Brain microvascular endothelial cell (primary cell): ENCODE results near the gene CERS6.

Experiments
- DNase-seq: peaks from one replicate; pipeline ENCODE4 v3.0.0-alpha.2; 2020
- H3K27ac ChIP-seq: fragments of 250-450 bp; sonication (Bioruptor Pico); 2 replicates; pipeline ENCODE4 v1.5.1; 2020; ENCODE audit warnings: mild to moderate bottlenecking, moderate library complexity
- H3K27me3 ChIP-seq: fragments of 250-450 bp; sonication (Bioruptor Pico); replicated peaks from 2 replicates; pipeline ENCODE4 v1.5.1; 2020; ENCODE audit warnings: mild to moderate bottlenecking
- H3K36me3 ChIP-seq: fragments of 250-450 bp; sonication (Bioruptor Pico); replicated peaks from 2 replicates; pipeline ENCODE4 v1.5.1; 2020; ENCODE audit warnings: mild to moderate bottlenecking
- H3K4me3 ChIP-seq: 2 replicates; pipeline ENCODE4 v1.5.1; 2011; ENCODE audit warnings: low read depth, mild to moderate bottlenecking, control low read depth, low read length, moderate library complexity
- CTCF ChIP-seq: IDR thresholded peaks from 2 replicates; pipeline ENCODE4 v1.5.1; 2011; ENCODE audit warnings: low read depth, mild to moderate bottlenecking, moderate library complexity, low read length, control low read depth, inconsistent platforms; ENCODE audit errors: missing control alignments
- in situ Hi-C: cut with HindIII; loops from 2 replicates; pipeline ENCODE4 v1.10.0; 2017; ENCODE audit warnings: low sequenced_read_pairs, low pct_ligation_motif_present

The CERS6 gene

GRCh38 chr2:168620554-168620953, 164.5 kb downstream of the CERS6 start:
- no peak for DNase-seq
- in situ Hi-C loops = no loop called here
- TF ChIP-seq CTCF = no peak
- no peak overlapping the region for H3K27ac ChIP-seq
- no peak overlapping the region for H3K4me3 ChIP-seq
- no peaks in the 10 kb centered on the region for H3K36me3 ChIP-seq
- H3K27me3 ChIP-seq = no peaks in the 10 kb centered on the region

GRCh38 chr2:168622559-168622958, 166.5 kb downstream of the CERS6 start:
- no peak overlapping the region for H3K27ac ChIP-seq
- H3K4me3 ChIP-seq = no peak overlapping the region
- H3K36me3 ChIP-seq = no peaks in the 10 kb centered on the region
- TF ChIP-seq CTCF = no peak
- DNase-seq = no peak
- in situ Hi-C loops = no loop called here
- no peaks in the 10 kb centered on the region for H3K27me3 ChIP-seq

- no peak for TF ChIP-seq CTCF
- Histone ChIP-seq H3K4me3 (no peak overlapping the region), H3K27ac (no peak overlapping the region), H3K36me3 (no peaks in the 10 kb centered on the region), H3K27me3 (no peaks in the 10 kb centered on the region)
- DNase-seq = no peak
- in situ Hi-C loops = no loop called here
Observed at GRCh38 chr2:168624028-168624427, 168.0 kb downstream of the CERS6 start.

GRCh38 chr2:168626096-168626495, 170.0 kb downstream of the CERS6 start:
- DNase-seq = no peak
- Histone ChIP-seq H3K4me3 (no peak overlapping the region), H3K27me3 (no peaks in the 10 kb centered on the region), H3K36me3 (no peaks in the 10 kb centered on the region), H3K27ac (no peak overlapping the region)
- TF ChIP-seq CTCF = no peak
- in situ Hi-C loops = no loop called here

- H3K27ac ChIP-seq = no peak overlapping the region
- TF ChIP-seq CTCF = no peak
- in situ Hi-C loops = no loop called here
- H3K4me3 ChIP-seq = no peak overlapping the region
- DNase-seq = no peak
- H3K36me3 ChIP-seq = no peaks in the 10 kb centered on the region
- no peaks in the 10 kb centered on the region for H3K27me3 ChIP-seq
Observed at GRCh38 chr2:168626647-168627046, 170.6 kb downstream of the CERS6 start.

GRCh38 chr2:168632709-168633121, 176.6 kb downstream of the CERS6 start:
- peak; percentile 85 for DNase-seq
- Histone ChIP-seq H3K27me3 (no peaks in the 10 kb centered on the region), H3K27ac (peak overlapping the region; percentile 91), H3K36me3 (no peaks in the 10 kb centered on the region), H3K4me3 (no peak overlapping the region)
- in situ Hi-C loops = no loop called here
- TF ChIP-seq CTCF = no peak
